GM10847 (cell line): ENCODE results near the gene DCHS2.

Source experiments
- POLR2A ChIP-seq: IDR thresholded peaks from 2 replicates; pipeline ENCODE4 v1.6.1; 2011; ENCODE audit not compliant: insufficient read length; ENCODE audit errors: extremely low read depth

Gene DCHS2

GRCh38 chr4:154471032-154471431, 20.6 kb downstream of the DCHS2 start:
- TF ChIP-seq POLR2A: no peak

- no peak for TF ChIP-seq POLR2A
Measured at GRCh38 chr4:154467886-154468285, 23.7 kb downstream of the DCHS2 start.

- no peak for TF ChIP-seq POLR2A
Measured at GRCh38 chr4:154466336-154466735, 25.3 kb downstream of the DCHS2 start.

DNA sequence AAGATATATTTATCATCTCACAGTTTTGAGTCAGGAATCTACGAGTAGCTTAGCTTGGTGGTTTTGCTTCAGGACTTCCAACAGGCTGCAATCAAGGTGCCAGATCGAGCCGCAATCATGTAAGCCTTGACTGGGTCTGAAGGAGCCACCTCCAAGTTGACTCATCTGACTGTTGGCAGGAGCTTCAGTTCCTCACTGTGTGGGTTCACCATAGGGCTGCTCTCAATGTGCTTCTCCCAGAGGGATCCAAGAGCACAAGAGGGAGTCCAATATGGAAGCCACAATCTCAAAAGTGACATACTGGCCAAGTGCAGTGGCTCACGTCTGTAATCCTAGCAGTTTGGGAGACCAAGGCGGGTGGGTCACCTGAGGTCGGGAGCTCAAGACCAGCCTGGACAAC, 26.5 kb downstream of the DCHS2 start:
- no peak for TF ChIP-seq POLR2A

GRCh38 chr4:154464654-154465053, 26.9 kb downstream of the DCHS2 start:
- no peak for TF ChIP-seq POLR2A

- no peak for TF ChIP-seq POLR2A
Measured at GRCh38 chr4:154462081-154462810, 29.4 kb downstream of the DCHS2 start.

DNA sequence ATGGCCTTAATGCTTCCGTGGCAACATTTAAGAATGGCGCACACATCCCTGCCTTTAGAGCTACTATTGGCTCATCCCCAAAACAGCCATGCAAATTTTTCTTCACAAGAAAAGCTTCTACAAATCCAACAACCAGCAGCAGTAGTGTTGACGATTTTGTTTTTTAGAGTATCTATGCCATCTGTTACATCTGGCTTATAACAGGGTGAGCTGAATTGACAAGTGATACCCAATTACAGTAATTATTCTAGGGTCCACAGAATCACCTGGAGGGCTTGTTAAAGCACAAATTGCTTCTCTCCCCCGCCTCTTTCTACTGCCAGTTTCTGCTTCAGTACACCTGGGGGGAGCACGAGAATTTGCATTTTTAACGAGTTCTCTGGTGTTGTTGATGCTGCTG, 34.1 kb downstream of the DCHS2 start:
- TF ChIP-seq POLR2A: no peak

DNA sequence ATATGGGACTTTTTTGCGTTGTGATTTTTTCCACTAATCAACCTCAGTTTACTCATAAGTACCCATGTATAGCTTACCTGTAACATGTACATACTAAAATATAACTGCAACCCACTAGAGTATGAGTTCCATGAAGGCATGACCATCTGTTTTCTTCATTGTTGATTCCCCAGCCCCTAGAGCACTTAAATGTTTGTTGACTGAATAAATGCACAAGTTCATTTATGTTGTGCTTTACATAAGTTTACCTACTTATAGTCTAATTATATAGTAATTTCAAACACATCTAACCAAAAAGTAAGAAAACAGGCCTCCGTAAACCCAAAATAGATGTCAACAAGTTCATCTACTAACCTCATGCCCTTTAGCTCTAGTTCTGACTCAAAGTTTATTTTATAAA, 34.7 kb downstream of the DCHS2 start:
- TF ChIP-seq POLR2A: no peak

DNA sequence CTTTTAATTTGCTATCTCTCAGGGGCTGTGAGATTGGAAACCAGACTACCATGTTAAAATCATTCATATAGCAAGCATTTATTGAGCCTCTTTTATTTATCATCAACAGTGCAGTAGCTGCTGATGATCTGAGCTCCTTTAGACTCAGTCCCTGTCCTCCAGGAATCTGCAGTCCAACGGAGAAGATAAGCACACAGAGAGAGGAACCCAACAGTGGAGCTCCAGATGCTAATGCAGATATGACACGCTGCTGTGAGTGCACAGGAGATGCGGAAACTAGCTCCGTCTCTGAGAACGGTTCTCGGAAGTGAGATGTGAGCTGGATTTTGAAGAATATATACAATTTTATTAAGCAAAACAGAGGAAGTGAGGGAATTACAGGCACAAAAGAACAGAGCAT, 35.4 kb downstream of the DCHS2 start:
- no peak for TF ChIP-seq POLR2A

DNA sequence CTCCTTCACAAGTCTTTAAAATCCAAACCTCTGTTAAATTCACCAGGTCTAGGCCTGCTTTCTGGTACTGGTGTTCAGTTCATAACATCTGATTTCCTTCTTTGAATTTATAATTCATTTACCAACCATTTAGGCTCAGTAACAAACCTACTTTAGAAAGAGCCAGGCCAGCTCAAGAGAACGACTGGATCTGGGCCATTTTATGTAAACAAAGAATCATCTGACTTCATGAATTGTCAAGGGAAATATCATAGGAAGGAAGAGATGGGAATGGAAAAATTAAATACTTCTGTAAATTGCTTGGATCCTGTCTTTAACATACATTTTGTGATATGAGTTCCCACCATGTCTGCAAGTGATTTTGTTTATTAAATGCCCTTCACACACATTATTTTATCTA, 36.5 kb downstream of the DCHS2 start:
- no peak for TF ChIP-seq POLR2A

GRCh38 chr4:154454710-154455109, 36.9 kb downstream of the DCHS2 start:
- no peak for TF ChIP-seq POLR2A

- no peak for TF ChIP-seq POLR2A
Measured at GRCh38 chr4:154452798-154453346, 38.7 kb downstream of the DCHS2 start.

GRCh38 chr4:154450966-154451365, 40.6 kb downstream of the DCHS2 start:
- no peak for TF ChIP-seq POLR2A

DNA sequence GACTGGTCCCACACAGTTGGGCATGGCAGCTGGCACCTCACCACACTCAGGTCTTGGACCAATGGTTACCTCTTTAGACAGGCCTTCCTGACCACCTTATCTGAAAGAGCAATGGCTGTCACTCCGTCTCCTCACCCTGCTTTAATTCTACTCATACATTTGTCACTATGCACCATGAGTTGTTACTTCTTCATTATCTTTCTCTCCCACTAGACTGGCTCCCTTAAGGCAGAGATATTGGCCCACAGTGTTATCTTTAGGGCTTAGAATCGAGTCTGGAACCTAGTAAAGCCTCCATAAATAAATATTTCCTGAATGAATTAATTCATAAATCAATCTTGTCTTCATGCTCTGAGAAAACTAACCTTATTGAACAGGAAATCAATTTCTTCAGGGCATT, 46.6 kb downstream of the DCHS2 start:
- TF ChIP-seq POLR2A: no peak

DNA sequence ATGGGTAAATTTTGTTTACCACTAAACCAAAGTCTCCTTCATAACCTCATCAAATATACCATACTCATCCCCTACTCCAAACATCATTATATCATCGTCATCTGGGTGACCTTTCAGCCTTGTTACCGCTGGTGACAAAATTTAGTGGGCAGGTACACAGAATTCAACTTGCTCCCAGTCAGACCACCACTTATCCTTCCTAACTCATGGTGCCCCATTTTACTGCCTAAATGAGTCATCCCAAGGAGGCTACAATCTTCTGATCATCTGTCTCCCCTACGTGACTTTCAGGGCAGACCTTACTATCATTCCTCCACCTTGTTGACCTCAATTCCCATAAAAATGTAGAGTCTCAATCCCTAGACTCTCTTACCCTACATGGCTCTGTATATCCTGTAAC, 49.6 kb downstream of the DCHS2 start:
- TF ChIP-seq POLR2A: no peak

GRCh38 chr4:154441124-154441523, 50.5 kb downstream of the DCHS2 start:
- no peak for TF ChIP-seq POLR2A

DNA sequence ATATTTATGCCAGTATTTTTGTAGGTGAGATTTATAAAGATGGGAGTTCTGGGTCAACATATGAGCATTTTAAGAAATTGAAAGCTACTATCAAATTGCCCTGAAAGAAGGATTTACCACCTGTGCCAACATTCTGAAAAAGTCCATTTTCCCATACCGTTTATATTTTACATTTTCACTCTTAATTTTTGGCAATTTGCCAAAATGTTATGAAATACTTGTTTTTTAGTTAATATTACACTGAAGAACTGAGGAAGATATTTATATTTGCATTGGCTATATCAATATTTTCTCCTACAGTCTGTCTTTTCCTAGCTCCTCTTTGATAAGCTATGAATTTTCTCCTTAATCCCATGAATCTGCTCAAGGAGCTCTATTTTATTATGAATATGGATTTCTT, 52.4 kb downstream of the DCHS2 start:
- TF ChIP-seq POLR2A: no peak
